Measurements from ENCODE around the gene MGAT5B. TPM values are rescaled to one million over a fixed set of nuclear protein-coding genes. Genes with fewer than 3 reads are reported as not detected.

The MGAT5B gene
- total and polyA plus RNA-seq, 2 donors (not counting 1 experiment from before 2014, with no cell fraction given), result 0.15 to 37.8 TPM

DNA sequence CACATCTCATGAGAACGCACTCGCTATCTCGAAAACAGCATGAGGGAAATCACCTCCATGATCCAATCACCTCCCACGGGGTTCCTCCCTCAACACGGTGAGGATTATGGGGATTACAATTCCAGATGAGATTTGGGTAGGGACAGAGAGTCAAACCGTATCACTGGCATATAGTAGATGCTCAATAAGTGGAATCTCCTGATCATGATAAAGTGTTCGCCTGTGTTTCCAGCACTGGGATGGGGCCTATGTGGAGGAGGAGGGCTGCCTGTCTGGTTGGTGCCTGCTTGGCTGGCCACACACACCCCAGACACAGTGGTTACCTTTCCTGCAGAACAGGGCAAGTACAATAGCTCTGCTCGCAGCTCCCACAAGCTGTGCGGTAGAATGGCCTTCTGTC lies 6.1 kb upstream of the MGAT5B start:
- H3K27ac Mint-ChIP-seq, result no peak overlapping the region

DNA sequence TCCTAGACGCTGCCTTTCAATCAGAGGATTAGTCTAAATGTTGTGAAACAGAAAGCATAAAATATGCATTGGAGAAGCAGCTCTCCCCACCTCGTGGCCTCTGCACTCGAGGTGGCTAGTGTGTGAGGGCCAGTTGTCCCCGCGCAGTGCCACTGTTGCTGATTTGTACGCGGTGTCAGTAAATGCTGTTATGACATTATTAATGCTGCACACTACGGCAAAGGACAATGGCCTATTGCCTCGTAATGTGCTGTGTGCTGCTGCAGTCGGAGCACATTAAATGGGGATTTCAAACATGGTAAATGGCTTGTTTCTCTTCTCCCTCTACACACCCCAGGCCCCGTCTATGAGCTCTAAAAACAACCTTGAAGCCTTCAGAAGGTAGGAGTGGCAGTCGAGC lies 5.7 kb upstream of the MGAT5B start:
- Histone ChIP-seq H3K4me3 (ENCODE audit: control extremely low read depth in 1 of 5, extremely low read depth in 1 of 5, insufficient read depth in 1 of 5, low read depth in 2 of 5, low read length in 4 of 5) (no peak overlapping the region), H3K9me3 (ENCODE audit: control extremely low read depth in 1 of 3, control insufficient read depth in 2 of 3, insufficient read depth in 1 of 3, low read length in 2 of 3) (no peaks in the 10 kb centered on the region), H3K27me3 (replicated peaks in 1 of 4; ENCODE audit: control extremely low read depth in 1 of 4, control insufficient read depth in 3 of 4, insufficient read depth in 4 of 4, low read length in 3 of 4) (peaks cover 0 to 14% (median 3%) of the 10 kb centered on the region in 4 experiments), H3K27ac (ENCODE audit: low read length in 2 of 2) (no peak overlapping the region), H3K4me1 (ENCODE audit: control insufficient read depth in 2 of 2, insufficient read depth in 2 of 2, low read length in 2 of 2) (no peaks in the 10 kb centered on the region), H3K36me3 (replicated peaks in 1 of 2; ENCODE audit: control extremely low read depth in 1 of 2, control insufficient read depth in 1 of 2, extremely low read depth in 1 of 2, insufficient read depth in 2 of 2, low read length in 1 of 2) (no peaks in the 10 kb centered on the region), H3K79me2 (ENCODE audit: control insufficient read depth, insufficient read depth, low read length) (no peaks in the 10 kb centered on the region), H3K4me2 (replicated peaks; ENCODE audit: low read depth, low read length, poor library complexity, severe bottlenecking) (no peak overlapping the region), H3K9ac (ENCODE audit: low read length) (no peak overlapping the region), H2AFZ (ENCODE audit: insufficient read depth, low read depth, low read length, poor library complexity, severe bottlenecking) (no peak overlapping the region), H4K20me1 (ENCODE audit: control insufficient read depth, insufficient read depth, low read length, poor library complexity, severe bottlenecking) (no peaks in the 10 kb centered on the region)
- TF ChIP-seq EZH2 (IDR thresholded peaks at IDR 0.05; ENCODE audit: borderline replicate concordance, insufficient read depth, low read depth, low read length, poor library complexity, severe bottlenecking), result no peak
- no peaks in the 10 kb centered on the region for H3K9me3 Mint-ChIP-seq (ENCODE audit: insufficient read depth)
- H3K4me3 Mint-ChIP-seq, result no peak overlapping the region
- DNase-seq, result no peak
- CTCF ChIA-PET, result interaction anchor here (12.2 kb wide), 1 partner anchor 200 kb away, joined by 426 read pairs; no protein-coding TSS in a partner anchor
- WGBS (ENCODE audit: insufficient coverage), result 93% methylated on average over 9 of the region's 12 CpGs
- intact Hi-C loops (cut with micrococcal nuclease), result no loop called here
- no peak overlapping the region for H3K27ac Mint-ChIP-seq
- POLR2A ChIA-PET, result no interaction called here
- H3K27me3 Mint-ChIP-seq, result peaks cover 32% of the 10 kb centered on the region
- peaks cover under 1% of the 10 kb centered on the region for H3K4me1 Mint-ChIP-seq
- no peak for ATAC-seq (ENCODE audit: low read depth)

More for the DNA sequence above, 6.1 kb upstream of the MGAT5B start:
- H3K27ac ChIP-seq (ENCODE audit: low read length in 2 of 2), result no peak overlapping the region
- H3K27me3 Mint-ChIP-seq, result peaks cover 28% of the 10 kb centered on the region
- H4K20me1 ChIP-seq (ENCODE audit: control insufficient read depth, insufficient read depth, low read length, poor library complexity, severe bottlenecking), result no peaks in the 10 kb centered on the region
- DNase-seq (no peak), ATAC-seq (ENCODE audit: low read depth) (no peak)
- H3K79me2 ChIP-seq (ENCODE audit: control insufficient read depth, insufficient read depth, low read length), result no peaks in the 10 kb centered on the region
- H2AFZ ChIP-seq (ENCODE audit: insufficient read depth, low read depth, low read length, poor library complexity, severe bottlenecking), result no peak overlapping the region
- no peaks in the 10 kb centered on the region for H3K9me3 Mint-ChIP-seq (ENCODE audit: insufficient read depth)
- 100% methylated on average over 1 of the region's 9 CpGs for WGBS (ENCODE audit: insufficient coverage)
- no peak overlapping the region for H3K9ac ChIP-seq (ENCODE audit: low read length)
- H3K4me1 ChIP-seq (ENCODE audit: control insufficient read depth in 2 of 2, insufficient read depth in 2 of 2, low read length in 2 of 2), result no peaks in the 10 kb centered on the region
- intact Hi-C loops (cut with micrococcal nuclease), result no loop called here
- ChIA-PET CTCF (interaction anchor here (12.2 kb wide), 1 partner anchor 201 kb away, joined by 426 read pairs; no protein-coding TSS in a partner anchor), POLR2A (no interaction called here)
- peaks cover 0 to 10% (median 2%) of the 10 kb centered on the region in 4 experiments for H3K27me3 ChIP-seq (replicated peaks in 1 of 4; ENCODE audit: control extremely low read depth in 1 of 4, control insufficient read depth in 3 of 4, insufficient read depth in 4 of 4, low read length in 3 of 4)
- no peak overlapping the region for H3K4me3 Mint-ChIP-seq
- H3K4me1 Mint-ChIP-seq, result no peaks in the 10 kb centered on the region
- no peaks in the 10 kb centered on the region for H3K9me3 ChIP-seq (ENCODE audit: control extremely low read depth in 1 of 3, control insufficient read depth in 2 of 3, insufficient read depth in 1 of 3, low read length in 2 of 3)
- H3K4me2 ChIP-seq (replicated peaks; ENCODE audit: low read depth, low read length, poor library complexity, severe bottlenecking), result no peak overlapping the region
- H3K4me3 ChIP-seq (ENCODE audit: control extremely low read depth in 1 of 5, extremely low read depth in 1 of 5, insufficient read depth in 1 of 5, low read depth in 2 of 5, low read length in 4 of 5), result no peak overlapping the region
- no peaks in the 10 kb centered on the region for H3K36me3 ChIP-seq (replicated peaks in 1 of 2; ENCODE audit: control extremely low read depth in 1 of 2, control insufficient read depth in 1 of 2, extremely low read depth in 1 of 2, insufficient read depth in 2 of 2, low read length in 1 of 2)
- TF ChIP-seq, protein P1, sequence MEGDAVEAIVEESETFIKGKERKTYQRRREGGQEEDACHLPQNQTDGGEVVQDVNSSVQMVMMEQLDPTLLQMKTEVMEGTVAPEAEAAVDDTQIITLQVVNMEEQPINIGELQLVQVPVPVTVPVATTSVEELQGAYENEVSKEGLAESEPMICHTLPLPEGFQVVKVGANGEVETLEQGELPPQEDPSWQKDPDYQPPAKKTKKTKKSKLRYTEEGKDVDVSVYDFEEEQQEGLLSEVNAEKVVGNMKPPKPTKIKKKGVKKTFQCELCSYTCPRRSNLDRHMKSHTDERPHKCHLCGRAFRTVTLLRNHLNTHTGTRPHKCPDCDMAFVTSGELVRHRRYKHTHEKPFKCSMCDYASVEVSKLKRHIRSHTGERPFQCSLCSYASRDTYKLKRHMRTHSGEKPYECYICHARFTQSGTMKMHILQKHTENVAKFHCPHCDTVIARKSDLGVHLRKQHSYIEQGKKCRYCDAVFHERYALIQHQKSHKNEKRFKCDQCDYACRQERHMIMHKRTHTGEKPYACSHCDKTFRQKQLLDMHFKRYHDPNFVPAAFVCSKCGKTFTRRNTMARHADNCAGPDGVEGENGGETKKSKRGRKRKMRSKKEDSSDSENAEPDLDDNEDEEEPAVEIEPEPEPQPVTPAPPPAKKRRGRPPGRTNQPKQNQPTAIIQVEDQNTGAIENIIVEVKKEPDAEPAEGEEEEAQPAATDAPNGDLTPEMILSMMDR (IDR thresholded peaks at IDR 0.05), result no peak
- no peak for TF ChIP-seq EZH2 (IDR thresholded peaks at IDR 0.05; ENCODE audit: borderline replicate concordance, insufficient read depth, low read depth, low read length, poor library complexity, severe bottlenecking)

Measured in B cell (primary cell).